Choroid plexus epithelial cell (primary cell): Measurements from ENCODE around the gene CACNA2D3.
A peak's percentile ranks its signal among the peaks of the same experiment; 100 is the strongest.

Experiments
- DNase-seq: peaks from one replicate; pipeline ENCODE4 v3.0.0-alpha.2; 2010; ENCODE audit warnings: low read depth
- H3K4me3 ChIP-seq: 2 replicates; pipeline ENCODE4 v1.5.1; 2011; ENCODE audit warnings: low read depth, mild to moderate bottlenecking, control low read depth, low read length, moderate library complexity
- CTCF ChIP-seq: conservative IDR thresholded peaks from 2 replicates; pipeline ENCODE4 v1.5.1; 2011; ENCODE audit warnings: low read depth, mild to moderate bottlenecking, control low read depth, inconsistent platforms, low read length, moderate library complexity

Gene CACNA2D3

GRCh38 chr3:54853573-54854404, 731.4 kb downstream of the CACNA2D3 start:
- DNase-seq, result peak; percentile 80
- TF ChIP-seq CTCF, result peak; percentile 88
- H3K4me3 ChIP-seq, result no peak overlapping the region

GRCh38 chr3:54856271-54856670, 733.9 kb downstream of the CACNA2D3 start:
- H3K4me3 ChIP-seq, result no peak overlapping the region
- no peak for TF ChIP-seq CTCF
- no peak for DNase-seq

GRCh38 chr3:54857343-54857742, 735.0 kb downstream of the CACNA2D3 start:
- DNase-seq, result no peak
- TF ChIP-seq CTCF, result no peak

GRCh38 chr3:54858093-54858785, 735.9 kb downstream of the CACNA2D3 start:
- no peak for TF ChIP-seq CTCF
- DNase-seq, result no peak
- H3K4me3 ChIP-seq, result no peak overlapping the region

More at GRCh38 chr3:54857343-54857742, 735.0 kb downstream of the CACNA2D3 start:
- H3K4me3 ChIP-seq, result no peak overlapping the region

GRCh38 chr3:54859184-54859583, 736.8 kb downstream of the CACNA2D3 start:
- no peak for TF ChIP-seq CTCF
- DNase-seq, result peak; percentile 67
- no peak overlapping the region for H3K4me3 ChIP-seq

- no peak for TF ChIP-seq CTCF
- no peak for DNase-seq
- no peak overlapping the region for H3K4me3 ChIP-seq
These were observed 739.1 kb downstream of the CACNA2D3 start for GRCh38 chr3:54861248-54862067.
